ENCODE measurements around the gene GYPB.
"Not testable (repeated sequence)": the region's sequence is repeated elsewhere in the genome, so short reads cannot be mapped to it uniquely, and the experiment has no call there.

- not testable (repeated sequence) for TF ChIP-seq EZH2 (IDR thresholded peaks at IDR 0.05; ENCODE audit: low read length, missing control alignments); CTCF (conservative IDR thresholded peaks at IDR 0.05 in 1 of 2, IDR thresholded peaks at IDR 0.05 in 1 of 2; ENCODE audit: low read depth in 1 of 2, low read length in 2 of 2)
Measured at GRCh38 chr4:144003205-144003889, 15.8 kb downstream of the GYPB start.

Data from fibroblast of lung (primary cell).